Endothelial cell of umbilical vein (primary cell): ENCODE results near the gene NEDD9. TPM values are rescaled to one million over a fixed set of nuclear protein-coding genes. Genes with fewer than 3 reads are reported as not detected.

Experiments used
- BruUV-seq: library from RNA; stranded (reverse); fragments of 400-500 nt; replicated peaks from 2 replicates; lab custom pipeline; 2021; lab: Mats Ljungman, UMichigan
- CTCF ChIA-PET: fragments of 300-600, 350-600 bp; sonication (Branson Sonifier 250); formaldehyde crosslinking; loops from one replicate; lab custom pipeline; 2021; ENCODE audit warnings: antibody characterized with exemption, inconsistent platforms; lab: Charles Lee
- POLR2A ChIA-PET: fragments of 300-600, 350-600 bp; sonication (Branson Sonifier 250); formaldehyde crosslinking; loops from one replicate; lab custom pipeline; 2021; ENCODE audit warnings: antibody characterized with exemption, inconsistent platforms; lab: Charles Lee
- DNase-seq: peaks from one replicate; pipeline ENCODE4 v3.0.0-alpha.2; 2011; ENCODE audit warnings: low read depth, low spot score
- FAIRE-seq: peaks from 2 replicates; lab custom pipeline; 2011; peaks lifted over from hg19 to GRCh38; lab: Jason Lieb, UNC
- H2AFZ ChIP-seq: 2 replicates; pipeline ENCODE4 v1.6.0; 2012; ENCODE audit warnings: low read depth, low read length, control low read depth, inconsistent platforms
- H3K27ac ChIP-seq: 2 replicates; pipeline ENCODE4 v1.5.1; 2011; ENCODE audit warnings: low read depth, mild to moderate bottlenecking, control low read depth, low read length, moderate library complexity; ENCODE audit not compliant: insufficient read depth
- H3K27me3 ChIP-seq, 2 experiments: 2 replicates each; pipeline versions ENCODE4 v1.6.0 to v1.6.1; 2011; ENCODE audit warnings: low read length in 2 of 2, mixed read lengths in 1 of 2; ENCODE audit not compliant: control insufficient read depth in 2 of 2, insufficient read depth in 2 of 2
- H3K36me3 ChIP-seq, 2 experiments: 2 replicates in 1 of 2; 3 replicates in 1 of 2; pipeline ENCODE4 v1.5.1; 2011; ENCODE audit warnings: low read length in 2 of 2, mild to moderate bottlenecking in 1 of 2, moderate library complexity in 1 of 2; ENCODE audit not compliant: control insufficient read depth in 2 of 2, insufficient read depth in 2 of 2; ENCODE audit errors: extremely low read depth in 1 of 2
- H3K4me1 ChIP-seq: 3 replicates; pipeline ENCODE4 v1.5.1; 2011; ENCODE audit warnings: mild to moderate bottlenecking, low read length; ENCODE audit not compliant: control insufficient read depth, insufficient read depth; ENCODE audit errors: extremely low read depth
- H3K4me2 ChIP-seq: 2 replicates; pipeline ENCODE4 v1.6.1; 2011; ENCODE audit warnings: low read length, control low read depth, mixed read lengths; ENCODE audit not compliant: insufficient read depth
- H3K4me3 ChIP-seq, 3 experiments: fragments of 200-600 bp in 1 of 3; sonication (generic), shearing (Covaris generic) in 1 of 3; replicated peaks in 1 of 3; 2 replicates each; pipeline ENCODE4 v1.5.1; 2011 to 2016; ENCODE audit warnings: control low read depth in 3 of 3, low read length in 3 of 3, mild to moderate bottlenecking in 2 of 3, inconsistent platforms in 1 of 3, low read depth in 1 of 3, moderate library complexity in 1 of 3; ENCODE audit not compliant: insufficient read depth in 1 of 3
- H3K79me2 ChIP-seq: 2 replicates; pipeline ENCODE4 v1.6.0; 2012; ENCODE audit warnings: low read length, inconsistent platforms; ENCODE audit not compliant: control insufficient read depth, insufficient read depth
- H3K9ac ChIP-seq: replicated peaks from 2 replicates; pipeline ENCODE3; 2011; ENCODE audit warnings: low read length, control low read depth; ENCODE audit not compliant: insufficient read depth; ENCODE audit errors: extremely low read depth
- H3K9me1 ChIP-seq: replicated peaks from 3 replicates; pipeline ENCODE4 v1.6.0; 2011; ENCODE audit warnings: mild to moderate bottlenecking, low read length; ENCODE audit not compliant: control insufficient read depth, insufficient read depth; ENCODE audit errors: extremely low read depth
- H3K9me3 ChIP-seq: replicated peaks from 2 replicates; pipeline ENCODE4 v1.5.1; 2012; ENCODE audit warnings: low read length, inconsistent platforms; ENCODE audit not compliant: control insufficient read depth, insufficient read depth
- H4K20me1 ChIP-seq: replicated peaks from 2 replicates; pipeline ENCODE3; 2011; ENCODE audit warnings: mild to moderate bottlenecking, low read length; ENCODE audit not compliant: control insufficient read depth, insufficient read depth; ENCODE audit errors: extremely low read depth
- EZH2 ChIP-seq: IDR thresholded peaks from 2 replicates; pipeline ENCODE4 v1.6.1; 2012; ENCODE audit warnings: borderline replicate concordance, low read depth, mild to moderate bottlenecking, moderate library complexity, low read length, inconsistent platforms; ENCODE audit not compliant: severe bottlenecking
- FOS ChIP-seq: IDR thresholded peaks from 2 replicates; pipeline ENCODE4 v1.6.1; 2011; ENCODE audit warnings: mild to moderate bottlenecking, low read length, moderate library complexity, borderline replicate concordance; ENCODE audit not compliant: insufficient read depth
- GATA2 ChIP-seq: IDR thresholded peaks from 2 replicates; pipeline ENCODE4 v1.7.0; 2011; ENCODE audit warnings: low read depth, mild to moderate bottlenecking, moderate library complexity, mixed read lengths, low read length; ENCODE audit not compliant: insufficient read length, insufficient read depth
- JUN ChIP-seq: IDR thresholded peaks from 2 replicates; pipeline ENCODE4 v1.6.1; 2011; ENCODE audit warnings: borderline replicate concordance, low read depth; ENCODE audit not compliant: insufficient read length, insufficient read depth
- MYC ChIP-seq: IDR thresholded peaks from one replicate; pipeline ENCODE4 v1.6.1; 2011; ENCODE audit warnings: mild to moderate bottlenecking, low read depth, low read length
- POLR2A ChIP-seq: IDR thresholded peaks from 2 replicates; pipeline ENCODE4 v1.6.1; 2012; ENCODE audit warnings: low read depth, mild to moderate bottlenecking, control low read depth, low read length
- POLR2AphosphoS5 ChIP-seq: IDR thresholded peaks from 2 replicates; pipeline ENCODE4 v1.6.1; 2012; ENCODE audit warnings: low read depth, mild to moderate bottlenecking, control low read depth, low read length, moderate library complexity; ENCODE audit not compliant: insufficient read depth
- dilution Hi-C: fragments of 300-500 bp; cut with MboI; formaldehyde crosslinking; loops from one replicate; pipeline ENCODE4 v1.15.0; 2019; ENCODE audit warnings: low sequenced_read_pairs; ENCODE audit not compliant: extremely low pct_ligation_motif_present
- intact Hi-C: fragments of 100-400 bp; cut with micrococcal nuclease; formaldehyde crosslinking; loops from one replicate; pipeline ENCODE4 v1.10.0; 2022
- polyA plus RNA-seq, 4 experiments: library from polyadenylated mRNA; depleted of rRNA in 3 of 4; stranded (reverse) in 3 of 4; unstranded in 1 of 4; fragments of >200 nt; gene quantifications; 2 replicates each; pipeline versions ENCODE4 v1.2.1 to v1.2.3, GENCODE V29; 2011 to 2012; ENCODE audit warnings: missing spikeins in 1 of 4
- total RNA-seq: library from RNA; stranded (reverse); gene quantifications from 2 replicates; pipeline ENCODE4 v1.2.3, GENCODE V29; 2021
- TF ChIP-seq, protein P1 (sequence below), 2 donors: IDR thresholded peaks; 1 replicate in 1 of 2; 2 replicates in 1 of 2; pipeline ENCODE4 v1.5.1; 2011; ENCODE audit warnings: low read length in 2 of 2, mild to moderate bottlenecking in 2 of 2, moderate library complexity in 2 of 2, control low read depth in 1 of 2, inconsistent platforms in 1 of 2, low read depth in 1 of 2; ENCODE audit not compliant: insufficient read depth in 1 of 2; ENCODE audit errors: extremely low read depth in 1 of 2
- TF ChIP-seq, protein P2 (sequence below): IDR thresholded peaks from 2 replicates; pipeline ENCODE4 v1.6.1; 2011; ENCODE audit not compliant: insufficient read depth, insufficient read length

Gene NEDD9
- total and polyA plus RNA-seq, 2 donors (not counting 3 experiments of a cell fraction or from before 2014, with no cell fraction given): 55.2 to 61.0 TPM

DNA sequence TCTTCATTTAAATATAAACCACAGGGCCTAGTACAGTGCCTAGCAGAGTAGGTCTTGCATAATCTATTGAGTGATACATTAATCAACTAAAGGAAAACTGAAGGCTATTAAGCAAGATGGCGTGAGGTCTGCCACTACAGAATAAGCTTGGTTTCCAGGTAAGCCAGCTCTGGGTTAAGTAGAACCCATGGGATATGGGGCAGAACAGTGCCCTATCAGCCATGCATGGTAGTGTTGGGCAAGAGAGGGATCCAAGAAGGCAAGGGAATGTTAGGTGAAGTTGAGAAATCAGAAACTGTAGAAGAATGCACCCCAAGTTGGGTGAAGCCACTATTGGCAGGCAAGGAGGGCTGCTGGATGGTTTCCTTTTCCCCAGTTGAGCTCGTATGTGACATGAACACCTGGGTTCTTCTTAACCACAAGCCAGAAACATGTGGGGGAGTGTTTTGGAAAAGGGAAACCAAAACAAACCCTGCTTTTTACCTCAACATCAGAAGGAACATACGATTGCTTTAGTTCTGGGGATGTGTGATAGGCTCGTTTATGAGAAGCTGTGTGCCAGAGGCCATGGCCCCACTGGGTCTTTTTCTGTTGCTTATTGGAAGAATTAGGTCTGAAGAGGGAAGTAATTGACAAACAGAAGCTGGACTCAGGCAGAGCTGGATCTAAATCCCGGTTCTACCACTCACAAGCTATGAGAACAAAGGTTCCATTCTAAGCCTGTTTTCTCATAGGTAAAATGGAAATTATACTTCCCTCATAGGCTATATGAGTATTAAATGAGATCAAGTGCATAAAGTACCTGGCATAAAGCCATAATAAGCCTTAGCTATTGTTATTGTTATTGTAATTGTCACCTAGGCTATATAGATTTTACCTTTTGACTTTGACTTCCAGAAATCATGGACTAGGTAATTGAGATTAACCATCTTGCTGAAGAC lies 33.5 kb downstream of the NEDD9 start:
- H3K79me2 ChIP-seq: peaks cover 32% of the 10 kb centered on the region
- H3K27ac ChIP-seq: peak overlapping the region; percentile 19
- dilution Hi-C loops (no loop called here), intact Hi-C loops (no loop called here)
- H2AFZ ChIP-seq: no peak overlapping the region
- H3K36me3 ChIP-seq: peaks cover 7 to 17% of the 10 kb centered on the region in 2 experiments
- ChIA-PET CTCF (interaction anchor here (1.0 to 2.8 kb wide), 5 partner anchors 8 to 297 kb away, joined by 3 to 7 read pairs (median 3); no protein-coding TSS in a partner anchor), POLR2A (interaction anchor here (0.7 kb wide), 1 partner anchor 15 kb away, joined by 3 read pairs; no protein-coding TSS in a partner anchor)
- TF ChIP-seq EZH2 (no peak), MYC (no peak), POLR2AphosphoS5 (no peak), JUN (no peak), FOS (no peak), POLR2A (no peak), GATA2 (no peak)
- TF ChIP-seq, protein P1, sequence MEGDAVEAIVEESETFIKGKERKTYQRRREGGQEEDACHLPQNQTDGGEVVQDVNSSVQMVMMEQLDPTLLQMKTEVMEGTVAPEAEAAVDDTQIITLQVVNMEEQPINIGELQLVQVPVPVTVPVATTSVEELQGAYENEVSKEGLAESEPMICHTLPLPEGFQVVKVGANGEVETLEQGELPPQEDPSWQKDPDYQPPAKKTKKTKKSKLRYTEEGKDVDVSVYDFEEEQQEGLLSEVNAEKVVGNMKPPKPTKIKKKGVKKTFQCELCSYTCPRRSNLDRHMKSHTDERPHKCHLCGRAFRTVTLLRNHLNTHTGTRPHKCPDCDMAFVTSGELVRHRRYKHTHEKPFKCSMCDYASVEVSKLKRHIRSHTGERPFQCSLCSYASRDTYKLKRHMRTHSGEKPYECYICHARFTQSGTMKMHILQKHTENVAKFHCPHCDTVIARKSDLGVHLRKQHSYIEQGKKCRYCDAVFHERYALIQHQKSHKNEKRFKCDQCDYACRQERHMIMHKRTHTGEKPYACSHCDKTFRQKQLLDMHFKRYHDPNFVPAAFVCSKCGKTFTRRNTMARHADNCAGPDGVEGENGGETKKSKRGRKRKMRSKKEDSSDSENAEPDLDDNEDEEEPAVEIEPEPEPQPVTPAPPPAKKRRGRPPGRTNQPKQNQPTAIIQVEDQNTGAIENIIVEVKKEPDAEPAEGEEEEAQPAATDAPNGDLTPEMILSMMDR (IDR thresholded peaks at IDR 0.05; ENCODE audit: extremely low read depth in 1 of 2, insufficient read depth in 1 of 2, low read depth in 1 of 2, low read length in 2 of 2): no peak
- TF ChIP-seq, protein P2, sequence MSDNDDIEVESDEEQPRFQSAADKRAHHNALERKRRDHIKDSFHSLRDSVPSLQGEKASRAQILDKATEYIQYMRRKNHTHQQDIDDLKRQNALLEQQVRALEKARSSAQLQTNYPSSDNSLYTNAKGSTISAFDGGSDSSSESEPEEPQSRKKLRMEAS: no peak
- H3K9ac ChIP-seq: no peak overlapping the region
- H3K9me3 ChIP-seq: no peaks in the 10 kb centered on the region
- H3K4me2 ChIP-seq: no peak overlapping the region
- H3K4me1 ChIP-seq: peaks cover 72% of the 10 kb centered on the region
- no peaks in the 10 kb centered on the region for H3K27me3 ChIP-seq
- no peaks in the 10 kb centered on the region for H3K9me1 ChIP-seq
- no peak for FAIRE-seq
- no peaks in the 10 kb centered on the region for H4K20me1 ChIP-seq
- DNase-seq: no peak
- no TSS peak for BruUV-seq
- H3K4me3 ChIP-seq: no peak overlapping the region
